HG03097 (cell line): ENCODE results near the gene HNRNPC.
"Not testable (repeated sequence)": the region's sequence is repeated elsewhere in the genome, so short reads cannot be mapped to it uniquely, and the experiment has no call there.

Experiments used
- ATAC-seq: cut with Tn5 transposase; IDR thresholded peaks from one replicate; pipeline ENCODE4 v1.9.1; 2021; ENCODE audit not compliant: unreplicated experiment, low FRiP score

Gene HNRNPC

DNA sequence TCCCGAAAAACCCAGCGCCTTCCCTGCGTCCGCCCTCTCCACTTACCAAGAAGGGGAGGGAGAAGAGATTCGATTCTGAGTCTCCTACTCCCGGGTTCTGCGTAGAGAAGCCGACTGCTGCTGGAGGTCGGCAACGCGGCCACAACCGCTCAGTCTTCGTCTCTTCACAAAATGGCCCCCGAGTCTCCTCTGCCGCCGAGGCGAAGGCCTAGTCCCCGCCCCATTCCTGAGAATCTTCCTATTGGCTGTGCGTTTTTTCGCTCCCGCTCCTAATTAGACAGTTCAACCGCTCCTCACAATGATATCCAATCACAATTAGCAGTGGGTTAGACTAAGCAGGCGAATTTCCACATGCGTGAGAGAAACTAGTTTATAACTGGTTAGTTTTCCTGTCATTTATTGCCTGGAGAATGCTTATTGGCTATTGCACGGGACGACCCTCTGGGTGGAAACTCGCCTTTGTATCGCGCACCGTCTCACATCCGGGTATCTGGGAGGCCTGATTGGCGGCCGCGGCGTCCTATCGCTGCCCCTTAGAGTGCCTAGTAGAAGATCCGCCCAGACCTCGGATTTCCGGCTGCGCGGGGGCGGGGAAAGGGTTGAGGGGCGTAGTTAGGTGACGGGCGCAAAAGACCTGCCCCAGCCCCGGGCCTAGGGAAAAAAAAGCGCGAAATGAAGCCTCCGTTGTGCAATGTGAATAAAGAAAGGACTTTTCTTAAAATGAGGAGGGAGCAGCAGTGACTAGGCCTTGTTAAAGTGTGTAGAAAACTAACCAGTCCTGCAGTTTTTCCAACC, at the start of gene HNRNPC:
Gene HNRNPC, minus strand, starts transcription at position 191 of the 795 bp plus-strand sequence. CDS start 35,249 bp downstream, outside the sequence.
- ATAC-seq, result peak; percentile 93

GRCh38 chr14:21317398-21317797, 48.2 kb upstream of the HNRNPC start:
- no peak for ATAC-seq

DNA sequence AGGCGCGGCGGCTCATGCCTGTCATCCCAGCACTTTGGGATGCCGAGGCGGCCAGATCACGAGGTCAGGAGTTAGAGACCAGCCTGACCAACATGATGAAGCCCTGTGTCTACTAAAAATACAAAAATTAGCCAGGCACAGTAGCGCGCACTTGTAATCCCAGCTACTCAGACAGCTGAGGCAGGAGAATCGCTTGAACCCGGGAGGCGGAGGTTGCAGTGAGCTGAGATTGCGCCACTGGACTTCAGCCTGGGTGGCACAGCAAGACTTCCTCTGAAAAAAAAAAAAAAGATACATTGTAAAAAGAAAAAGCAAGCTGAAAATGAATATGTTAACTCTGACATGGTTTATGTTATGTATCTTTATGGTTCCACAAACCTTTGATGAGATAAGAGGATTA, 44.3 kb upstream of the HNRNPC start:
- no peak for ATAC-seq

DNA sequence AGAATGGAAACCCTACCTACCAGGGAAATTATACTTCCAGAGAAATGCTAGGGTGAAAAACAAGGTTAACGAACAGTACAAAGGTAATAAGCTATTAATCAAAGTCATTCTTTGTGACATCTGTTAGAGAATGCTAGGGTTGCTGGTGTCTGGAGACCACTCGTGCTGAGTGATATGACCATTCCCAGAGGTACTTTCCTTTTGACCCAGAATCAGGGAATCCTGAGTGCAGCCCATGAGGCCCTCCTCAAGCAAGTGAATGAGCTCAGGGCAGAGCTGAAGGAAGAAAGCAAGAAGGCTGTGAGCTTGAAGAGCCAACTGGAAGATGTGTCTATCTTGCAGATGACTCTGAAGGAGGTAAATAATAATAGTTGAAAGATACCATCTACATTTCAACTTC, 42.4 kb upstream of the HNRNPC start:
- no peak for ATAC-seq

DNA sequence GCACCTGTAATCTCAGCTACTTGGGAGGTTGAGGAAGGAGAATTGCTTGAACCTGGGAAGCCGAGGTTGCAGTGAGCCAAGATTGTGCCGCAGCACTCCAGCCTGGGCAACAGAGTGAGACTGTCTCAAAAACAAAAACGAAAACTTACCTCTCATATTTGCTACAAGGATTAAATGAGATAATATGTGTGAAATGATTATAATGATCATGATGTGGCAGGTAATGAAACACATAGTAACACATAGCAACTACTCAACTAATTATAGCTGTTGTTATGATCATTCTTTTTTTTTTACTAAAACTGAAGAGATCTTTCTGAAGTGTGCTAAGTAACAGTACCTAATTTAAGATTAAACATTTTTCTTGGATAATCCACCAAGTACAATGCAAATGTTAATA, 40.7 kb upstream of the HNRNPC start:
- no peak for ATAC-seq

GRCh38 chr14:21309238-21309636, 40.0 kb upstream of the HNRNPC start:
- ATAC-seq, result no peak

GRCh38 chr14:21308479-21309237, 39.4 kb upstream of the HNRNPC start:
- ATAC-seq, result peak; percentile 68

DNA sequence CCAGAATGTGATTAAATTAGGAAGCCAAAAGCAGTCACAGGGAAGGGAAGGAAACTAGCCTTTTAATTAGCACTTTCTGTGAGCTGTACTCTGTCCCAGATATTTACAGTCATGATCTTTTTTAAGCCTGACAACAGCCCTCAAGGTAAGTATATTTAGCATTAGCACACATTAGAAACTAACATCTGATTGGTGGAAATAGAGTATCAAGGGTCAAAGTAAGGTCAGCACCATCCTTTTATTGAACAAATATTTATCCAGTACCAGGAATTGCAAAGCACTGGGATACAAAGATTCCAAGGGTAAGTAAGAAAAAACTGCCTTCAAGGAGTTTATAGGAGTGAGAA, 38.9 kb upstream of the HNRNPC start:
- peak; percentile 18 for ATAC-seq

DNA sequence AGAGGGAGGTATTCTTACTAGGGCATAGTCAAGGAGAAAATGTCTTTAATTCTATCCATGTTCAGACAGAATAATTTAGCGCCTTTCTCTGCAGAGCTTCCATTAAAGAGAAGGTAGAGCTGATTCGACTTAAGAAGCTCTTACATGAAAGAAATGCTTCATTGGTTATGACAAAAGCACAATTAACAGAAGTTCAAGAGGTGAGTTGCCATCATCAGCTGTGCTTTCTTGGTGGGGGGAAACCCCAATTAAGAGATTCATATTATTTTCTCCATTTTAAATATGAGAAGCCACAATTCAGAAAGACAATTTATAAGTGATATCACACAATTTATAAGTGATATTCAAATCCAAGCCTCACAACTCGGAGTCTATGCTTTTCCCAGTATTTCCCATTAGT, 38.4 kb upstream of the HNRNPC start:
- ATAC-seq, result no peak

DNA sequence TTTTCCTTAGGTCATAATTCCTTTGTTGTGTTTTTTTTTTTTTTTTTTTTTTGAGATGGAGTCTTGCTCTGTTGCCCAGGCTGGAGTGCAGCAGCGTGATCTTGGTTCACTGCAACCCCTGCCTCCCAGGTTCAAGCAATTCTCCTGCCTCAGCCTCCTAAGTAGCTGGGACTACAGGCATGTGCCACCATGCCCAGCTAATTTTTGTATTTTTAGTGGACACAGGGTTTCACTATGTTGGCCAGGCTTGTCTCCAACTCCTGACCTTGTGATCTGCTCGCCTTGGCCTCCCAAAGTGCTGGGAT, 33.5 kb upstream of the HNRNPC start:
- ATAC-seq, result not testable (repeated sequence)

DNA sequence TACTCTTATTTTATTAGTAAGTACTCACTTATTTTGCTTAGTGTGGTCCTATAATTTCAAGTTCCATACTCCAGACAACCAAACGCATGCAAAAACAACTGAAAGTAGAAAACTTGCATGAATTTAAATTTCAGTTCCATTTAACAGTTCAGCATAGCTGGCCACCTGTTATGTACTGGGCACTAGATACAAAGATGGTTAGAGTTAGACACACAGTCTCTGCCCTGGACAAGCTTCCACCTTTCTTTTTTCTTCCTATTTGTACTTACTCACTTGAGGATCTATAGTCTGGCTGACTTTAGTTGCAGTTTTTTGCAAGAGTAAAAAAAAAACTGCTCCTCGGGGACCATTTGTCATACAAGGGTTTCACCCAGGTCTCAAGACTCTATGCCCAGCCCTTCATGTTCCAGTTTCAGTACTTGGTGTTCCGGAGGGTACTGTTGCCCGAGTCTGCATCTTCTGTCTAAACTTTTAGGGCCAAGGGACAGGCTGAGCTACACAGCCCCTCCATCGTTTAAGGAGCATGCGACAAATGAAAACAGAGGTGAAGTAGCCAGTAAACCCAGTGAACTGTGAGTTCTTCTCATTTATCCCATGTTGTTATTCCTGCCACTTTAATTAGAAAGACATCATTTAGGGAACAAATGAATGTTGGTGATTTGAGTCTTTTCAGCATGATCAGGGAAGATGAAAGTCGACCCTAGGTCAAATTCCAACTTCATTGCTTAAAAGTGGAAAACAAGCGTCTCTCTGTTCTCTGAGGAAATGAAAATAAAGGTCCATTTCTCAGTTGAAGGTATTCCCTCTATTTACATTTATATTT, 33.0 kb upstream of the HNRNPC start:
- ATAC-seq, result no peak

DNA sequence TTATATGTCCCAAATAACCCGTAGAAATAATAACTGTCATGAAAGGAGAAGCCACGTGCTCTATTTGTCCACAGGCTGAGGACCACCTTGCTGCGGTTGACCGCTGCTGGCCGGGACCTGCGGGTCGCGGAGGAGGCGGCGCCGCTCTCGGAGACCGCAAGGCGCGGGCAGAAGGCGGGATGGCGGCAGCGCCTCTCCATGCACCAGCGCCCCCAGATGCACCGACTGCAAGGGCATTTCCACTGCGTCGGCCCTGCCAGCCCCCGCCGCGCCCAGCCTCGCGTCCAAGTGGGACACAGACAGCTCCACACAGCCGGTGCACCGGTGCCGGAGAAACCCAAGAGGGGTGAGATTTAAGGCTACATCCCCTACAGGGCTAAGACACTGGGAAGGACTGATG, 31.6 kb upstream of the HNRNPC start:
- ATAC-seq, result no peak

DNA sequence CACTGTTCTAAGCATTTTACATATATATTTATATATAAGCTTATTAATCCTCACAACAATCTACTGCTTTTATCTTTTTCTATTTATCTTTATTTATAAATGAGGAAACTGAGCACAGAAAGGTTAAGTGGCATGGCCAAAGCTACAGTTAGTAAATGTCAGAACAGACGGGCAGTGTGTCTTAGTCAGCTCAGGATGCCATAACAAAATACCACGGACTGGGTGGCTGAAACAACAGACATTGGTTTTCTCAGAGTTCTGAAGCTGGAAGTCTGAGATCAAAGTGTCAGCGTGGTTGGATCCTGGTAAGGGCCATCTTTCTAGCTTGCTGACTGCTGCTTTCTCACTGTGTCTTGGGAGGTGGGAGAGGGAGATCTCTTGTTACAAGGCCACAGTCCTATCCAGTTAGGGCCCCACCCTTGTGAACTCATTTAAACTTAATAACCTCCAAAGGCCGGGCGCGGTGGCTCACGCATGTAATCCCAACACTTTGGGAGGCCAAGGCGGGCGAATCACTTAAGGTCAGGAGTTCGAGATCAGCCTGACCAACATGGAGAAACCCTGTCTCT, 30.4 kb upstream of the HNRNPC start:
- no peak for ATAC-seq

DNA sequence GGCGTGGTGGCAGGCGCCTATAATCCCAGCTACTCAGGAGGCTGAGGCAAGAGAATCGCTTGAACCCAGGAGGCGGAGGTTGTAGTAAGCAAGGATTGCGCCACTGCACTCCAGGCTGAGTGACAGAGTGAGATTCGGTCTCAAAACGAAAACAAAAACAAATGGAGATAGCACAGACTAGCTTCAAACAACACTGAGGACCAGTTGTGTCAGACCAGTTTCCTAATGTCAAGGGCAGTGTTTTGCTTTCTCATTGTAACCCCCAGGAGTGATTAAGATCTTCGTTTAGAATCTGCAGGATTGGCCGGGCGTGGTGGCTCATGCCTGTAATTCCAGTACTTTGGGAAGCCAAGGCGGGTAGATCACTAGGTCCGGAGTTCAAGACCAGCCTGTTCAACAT, 29.1 kb upstream of the HNRNPC start:
- no peak for ATAC-seq

DNA sequence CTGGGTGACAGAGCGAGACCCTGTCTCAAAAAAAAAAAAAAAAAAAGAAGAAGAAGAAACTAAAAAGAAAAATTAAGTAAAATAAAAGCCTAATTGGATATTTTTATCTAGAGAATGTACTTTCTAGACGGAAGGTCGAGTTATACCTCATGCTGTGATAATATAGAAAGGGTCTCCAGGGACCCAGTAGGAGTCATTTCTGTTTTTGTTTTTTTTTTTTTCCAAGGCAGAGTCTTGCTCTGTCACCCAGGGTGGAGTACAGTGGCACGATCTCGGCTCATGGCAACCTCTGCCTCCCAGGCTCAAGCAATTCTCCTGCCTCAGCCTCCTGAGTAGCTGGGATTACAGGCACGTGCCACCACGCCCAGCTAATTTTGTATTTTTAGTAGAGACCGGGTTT, 24.8 kb upstream of the HNRNPC start:
- ATAC-seq, result not testable (repeated sequence)

- no peak for ATAC-seq
Measured at GRCh38 chr14:21287168-21287567, 17.9 kb upstream of the HNRNPC start.

- ATAC-seq, result not testable (repeated sequence)
Measured at GRCh38 chr14:21286516-21286915, 17.3 kb upstream of the HNRNPC start.

DNA sequence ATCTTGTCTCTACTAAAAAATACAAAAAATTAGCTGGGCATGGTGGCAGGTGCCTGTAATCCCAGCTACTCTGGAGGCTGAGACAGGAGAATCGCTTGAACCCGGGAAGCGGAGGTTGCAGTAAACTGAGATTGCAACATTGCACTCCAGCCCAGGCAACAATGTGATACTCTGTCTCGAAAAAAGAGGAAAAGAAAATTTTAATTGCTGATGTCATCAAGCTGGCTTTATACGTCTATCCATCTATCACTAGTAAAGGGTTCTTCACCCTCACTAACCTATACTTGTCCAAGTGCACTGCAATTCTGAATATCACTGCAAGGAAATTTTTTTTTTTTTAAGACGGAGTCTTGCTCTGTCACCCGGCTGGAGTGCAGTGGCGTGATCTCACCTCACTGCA, 12.7 kb upstream of the HNRNPC start:
- ATAC-seq, result not testable (repeated sequence)

GRCh38 chr14:21279783-21280182, 10.5 kb upstream of the HNRNPC start, which contains the start of gene RPGRIP1:
RPGRIP1 (plus strand) TSS chr14:21280083; CDS start chr14:21287977, 7,894 bp downstream.
- no peak for ATAC-seq

- no peak for ATAC-seq
Measured at GRCh38 chr14:21278632-21279031, 9.4 kb upstream of the HNRNPC start.
